BLaER1 treated with 17β-estradiol and CSF1 and Interleukin-3, amounts not matched to agents 10 nM and 100 nM (cell line): ENCODE measurements around the gene PTPRD.

Source experiments
- H3K27ac ChIP-seq, 11 experiments: shearing (Covaris generic); formaldehyde crosslinking; 2 replicates each; pipeline ENCODE4 v1.8.1; 2022
- H3K27me3 ChIP-seq, 11 experiments: shearing (Covaris generic); formaldehyde crosslinking; 2 replicates each; pipeline ENCODE4 v1.8.1; 2022
- H3K36me3 ChIP-seq, 11 experiments: shearing (Covaris generic); formaldehyde crosslinking; 2 replicates each; pipeline ENCODE4 v1.8.1; 2022
- H3K4me1 ChIP-seq, 10 experiments: shearing (Covaris generic); formaldehyde crosslinking; 2 replicates each; pipeline ENCODE4 v1.8.1; 2022
- H3K4me2 ChIP-seq, 11 experiments: shearing (Covaris generic); formaldehyde crosslinking; 2 replicates each; pipeline ENCODE4 v1.8.1; 2022
- H3K4me3 ChIP-seq, 10 experiments: shearing (Covaris generic); formaldehyde crosslinking; 2 replicates each; pipeline ENCODE4 v1.8.1; 2022
- H3K9ac ChIP-seq, 11 experiments: shearing (Covaris generic); formaldehyde crosslinking; 2 replicates each; pipeline ENCODE4 v1.8.1; 2022
- H3K9me3 ChIP-seq, 11 experiments: shearing (Covaris generic); formaldehyde crosslinking; replicated peaks in 1 of 11; 2 replicates each; pipeline ENCODE4 v1.8.1; 2022
- H4K20me1 ChIP-seq, 11 experiments: shearing (Covaris generic); formaldehyde crosslinking; 2 replicates each; pipeline ENCODE4 v1.8.1; 2022
- Cebpa-rat ChIP-seq, 11 experiments: shearing (Covaris generic); IDR thresholded peaks; 2 replicates each; pipeline ENCODE4 v1.8.1; 2022

The PTPRD gene

DNA sequence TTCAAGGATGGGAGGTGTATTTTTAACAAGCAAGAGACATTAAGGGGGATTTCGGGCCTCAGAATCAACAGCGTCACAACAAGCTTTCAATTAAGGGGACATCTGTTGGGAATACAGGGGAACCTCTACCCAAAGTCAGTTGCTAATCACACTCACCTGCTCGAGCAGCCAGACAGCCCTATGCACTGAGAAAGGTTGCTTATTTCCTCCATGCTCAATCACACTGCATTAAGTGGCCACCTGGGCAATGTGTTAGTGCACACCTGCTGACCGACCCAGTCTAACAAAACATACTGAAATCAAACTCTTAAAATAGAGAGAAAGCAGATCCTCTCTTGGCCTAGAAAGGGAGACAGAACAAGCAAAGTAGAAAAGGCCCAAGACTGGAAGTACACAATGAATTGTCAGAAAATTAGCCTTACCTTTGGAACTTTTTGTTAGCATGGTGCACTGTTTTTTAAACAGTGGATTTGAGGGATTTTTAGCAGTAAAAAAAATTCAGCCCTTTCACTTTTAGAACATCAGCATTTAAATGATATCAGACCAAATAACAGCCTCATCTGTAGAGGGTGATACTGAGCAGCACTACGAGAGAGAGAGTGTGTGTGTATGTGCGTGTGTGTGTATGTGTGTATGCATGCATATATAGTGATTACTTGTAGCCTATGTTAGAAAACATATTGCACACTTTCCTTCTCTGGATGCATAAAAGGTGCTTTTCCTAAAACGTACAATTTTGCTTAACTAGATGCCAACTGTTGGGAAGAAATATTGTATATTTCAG lies 1694.7 kb downstream of the PTPRD start:
- H3K27ac ChIP-seq: no peak overlapping the region
- no peaks in the 10 kb centered on the region for H3K27me3 ChIP-seq
- H4K20me1 ChIP-seq: no peaks in the 10 kb centered on the region
- H3K36me3 ChIP-seq: no peaks in the 10 kb centered on the region
- TF ChIP-seq Cebpa-rat (IDR thresholded peaks at IDR 0.05): no peak
- H3K4me1 ChIP-seq: no peaks in the 10 kb centered on the region
- H3K4me2 ChIP-seq: no peak overlapping the region
- H3K9me3 ChIP-seq: no peaks in the 10 kb centered on the region
- H3K4me3 ChIP-seq: no peak overlapping the region
- H3K9ac ChIP-seq: no peak overlapping the region

DNA sequence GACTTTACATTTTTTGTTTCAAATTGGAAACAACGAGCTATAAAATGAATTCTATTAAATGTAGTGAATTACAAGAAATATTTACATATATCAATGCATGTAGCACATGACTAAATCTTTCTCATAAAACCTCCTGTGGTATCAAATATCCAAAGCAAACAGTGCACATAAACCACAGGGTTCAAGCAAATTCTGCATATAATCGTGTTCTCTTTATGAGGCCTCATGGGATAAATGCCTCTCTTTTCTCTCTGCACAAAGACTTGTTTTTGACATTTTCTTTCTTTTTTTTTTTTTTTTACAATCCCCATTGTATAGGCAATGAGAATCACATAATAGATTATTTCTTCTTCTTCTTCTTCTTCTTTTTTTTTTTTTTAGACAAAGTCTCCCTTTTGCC lies 1696.0 kb downstream of the PTPRD start:
- Histone ChIP-seq H3K9ac (no peak overlapping the region), H3K4me3 (no peak overlapping the region), H3K36me3 (no peaks in the 10 kb centered on the region), H3K27ac (no peak overlapping the region), H3K4me2 (no peak overlapping the region), H3K4me1 (no peaks in the 10 kb centered on the region), H4K20me1 (no peaks in the 10 kb centered on the region), H3K27me3 (no peaks in the 10 kb centered on the region), H3K9me3 (no peaks in the 10 kb centered on the region)
- no peak for TF ChIP-seq Cebpa-rat (IDR thresholded peaks at IDR 0.05)

GRCh38 chr9:8907868-8908267 lies 1704.9 kb downstream of the PTPRD start:
- Histone ChIP-seq H3K9me3 (peaks cover 0 to 4% (median 0%) of the 10 kb centered on the region in 11 experiments; a peak in 1 of 22 replicates), H3K4me2 (peak overlapping the region in 3 of 11 experiments; percentile 4 to 70 (median 16); a peak in 5 of 22 replicates), H3K27me3 (no peaks in the 10 kb centered on the region), H3K9ac (no peak overlapping the region), H3K36me3 (no peaks in the 10 kb centered on the region), H3K4me3 (no peak overlapping the region), H4K20me1 (no peaks in the 10 kb centered on the region), H3K4me1 (peaks cover 0 to 9% (median 0%) of the 10 kb centered on the region in 10 experiments; a peak in 1 of 20 replicates), H3K27ac (peak overlapping the region in 3 of 11 experiments; percentile 10 to 23 (median 17); a peak in 6 of 22 replicates)
- no peak for TF ChIP-seq Cebpa-rat (IDR thresholded peaks at IDR 0.05)

DNA sequence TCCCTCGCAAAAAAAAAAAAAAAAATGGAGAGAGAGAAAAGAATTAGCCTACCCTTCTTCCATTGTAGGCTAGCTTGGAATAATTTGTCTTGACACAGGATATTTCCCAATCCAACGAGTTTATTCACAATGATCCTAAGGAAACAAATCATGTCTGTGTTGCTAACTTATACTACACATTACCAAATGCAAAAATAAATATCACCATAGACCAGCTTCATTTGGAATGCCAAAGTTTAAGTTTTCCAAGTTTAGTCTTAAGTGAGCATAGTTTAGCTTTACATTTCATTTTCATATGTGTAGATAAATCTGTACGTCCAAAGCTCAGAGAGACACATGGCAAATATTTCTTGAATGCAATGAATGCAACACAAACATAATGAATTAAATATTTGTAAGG lies 1707.1 kb downstream of the PTPRD start:
- TF ChIP-seq Cebpa-rat (IDR thresholded peaks at IDR 0.05): no peak
- H3K9ac ChIP-seq: no peak overlapping the region
- no peaks in the 10 kb centered on the region for H4K20me1 ChIP-seq
- peaks cover 0 to 9% (median 0%) of the 10 kb centered on the region in 10 experiments; a peak in 1 of 20 replicates for H3K4me1 ChIP-seq
- no peak overlapping the region for H3K27ac ChIP-seq
- no peaks in the 10 kb centered on the region for H3K36me3 ChIP-seq
- H3K4me3 ChIP-seq: no peak overlapping the region
- H3K9me3 ChIP-seq: peaks cover 0 to 4% (median 0%) of the 10 kb centered on the region in 11 experiments; a peak in 1 of 22 replicates
- H3K4me2 ChIP-seq: no peak overlapping the region
- no peaks in the 10 kb centered on the region for H3K27me3 ChIP-seq

DNA sequence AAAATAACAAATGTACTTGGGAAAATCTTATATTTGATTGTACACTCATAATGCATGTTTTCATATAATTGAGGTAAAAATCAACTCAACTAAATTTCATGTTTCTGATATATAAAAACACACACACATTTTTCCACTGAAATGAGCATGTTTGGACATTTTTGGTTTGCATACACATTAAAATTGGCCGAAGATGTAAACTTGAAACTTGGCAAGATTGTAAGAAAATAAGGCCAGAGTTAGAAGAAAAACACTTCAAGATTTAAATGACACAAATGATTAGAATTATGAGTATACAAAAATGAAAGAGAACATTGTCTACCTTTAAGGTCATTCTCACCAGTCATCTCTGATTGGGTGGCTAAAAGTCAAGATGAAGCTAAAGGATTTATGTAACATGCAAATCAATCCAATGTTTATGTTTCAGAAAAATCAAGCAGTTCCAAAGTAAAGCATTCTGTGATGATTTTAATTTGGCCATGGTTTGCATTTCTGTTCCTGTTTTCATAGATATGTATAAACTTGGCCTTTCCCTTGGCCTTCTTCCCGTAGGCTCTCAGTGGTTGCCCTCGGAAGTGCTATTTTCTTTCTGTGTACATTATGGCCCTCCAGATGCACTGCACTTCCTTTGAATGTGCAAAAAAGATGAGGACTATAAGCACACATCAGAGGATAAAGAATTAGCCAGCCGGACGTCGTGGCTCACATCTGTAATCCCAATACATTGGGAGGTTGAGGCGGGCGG lies 1707.9 kb downstream of the PTPRD start:
- Histone ChIP-seq H3K27ac (no peak overlapping the region), H3K36me3 (no peaks in the 10 kb centered on the region), H3K4me1 (peaks cover 0 to 9% (median 0%) of the 10 kb centered on the region in 10 experiments; a peak in 1 of 20 replicates), H4K20me1 (no peaks in the 10 kb centered on the region), H3K4me2 (no peak overlapping the region), H3K4me3 (no peak overlapping the region), H3K9me3 (peaks cover 0 to 4% (median 0%) of the 10 kb centered on the region in 11 experiments; a peak in 1 of 22 replicates), H3K27me3 (no peaks in the 10 kb centered on the region), H3K9ac (no peak overlapping the region)
- no peak for TF ChIP-seq Cebpa-rat (IDR thresholded peaks at IDR 0.05)

GRCh38 chr9:8903077-8903476 lies 1709.7 kb downstream of the PTPRD start:
- Histone ChIP-seq H3K9me3 (peaks cover 0 to 4% (median 0%) of the 10 kb centered on the region in 11 experiments; a peak in 1 of 22 replicates), H3K9ac (no peak overlapping the region), H3K36me3 (no peaks in the 10 kb centered on the region), H3K4me1 (peaks cover 0 to 5% (median 0%) of the 10 kb centered on the region in 10 experiments; a peak in 1 of 20 replicates), H3K27me3 (no peaks in the 10 kb centered on the region), H3K4me2 (no peak overlapping the region), H4K20me1 (no peaks in the 10 kb centered on the region), H3K4me3 (no peak overlapping the region), H3K27ac (no peak overlapping the region)
- no peak for TF ChIP-seq Cebpa-rat (IDR thresholded peaks at IDR 0.05)

DNA sequence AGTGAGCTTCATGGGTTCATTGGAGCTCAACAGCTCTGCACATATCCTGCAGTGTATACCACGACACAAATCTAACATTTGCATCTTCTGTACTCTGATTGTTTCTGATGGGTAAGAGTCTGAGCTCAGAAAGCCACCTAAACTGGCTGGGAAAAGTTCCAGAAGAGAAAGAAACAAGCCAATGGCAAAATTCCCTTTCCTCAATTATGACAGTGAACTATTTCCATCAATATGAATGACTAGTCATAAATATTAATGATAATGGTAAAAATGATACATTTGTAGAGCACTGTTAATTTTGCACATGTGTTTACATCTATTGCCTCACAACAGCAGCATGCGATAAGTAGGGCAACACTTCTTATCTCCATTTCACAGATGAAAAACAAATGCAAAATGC lies 1711.7 kb downstream of the PTPRD start:
- Histone ChIP-seq H3K9me3 (no peaks in the 10 kb centered on the region), H3K4me1 (no peaks in the 10 kb centered on the region), H3K36me3 (no peaks in the 10 kb centered on the region), H3K4me2 (no peak overlapping the region), H4K20me1 (no peaks in the 10 kb centered on the region), H3K27me3 (no peaks in the 10 kb centered on the region), H3K27ac (no peak overlapping the region), H3K9ac (no peak overlapping the region), H3K4me3 (no peak overlapping the region)
- no peak for TF ChIP-seq Cebpa-rat (IDR thresholded peaks at IDR 0.05)

GRCh38 chr9:8899511-8899910 lies 1713.3 kb downstream of the PTPRD start:
- Histone ChIP-seq H3K36me3 (no peaks in the 10 kb centered on the region), H3K4me1 (no peaks in the 10 kb centered on the region), H3K9me3 (no peaks in the 10 kb centered on the region), H3K9ac (no peak overlapping the region), H4K20me1 (no peaks in the 10 kb centered on the region), H3K4me2 (no peak overlapping the region), H3K27ac (no peak overlapping the region), H3K4me3 (no peak overlapping the region), H3K27me3 (no peaks in the 10 kb centered on the region)
- TF ChIP-seq Cebpa-rat (IDR thresholded peaks at IDR 0.05): no peak

- TF ChIP-seq Cebpa-rat (IDR thresholded peaks at IDR 0.05): no peak
- no peaks in the 10 kb centered on the region for H3K4me1 ChIP-seq
- H4K20me1 ChIP-seq: no peaks in the 10 kb centered on the region
- no peak overlapping the region for H3K4me2 ChIP-seq
- H3K9ac ChIP-seq: no peak overlapping the region
- H3K9me3 ChIP-seq: no peaks in the 10 kb centered on the region
- H3K27ac ChIP-seq: no peak overlapping the region
- no peak overlapping the region for H3K4me3 ChIP-seq
- no peaks in the 10 kb centered on the region for H3K27me3 ChIP-seq
- H3K36me3 ChIP-seq: no peaks in the 10 kb centered on the region
These were observed 1717.0 kb downstream of the PTPRD start for GRCh38 chr9:8895861-8896224.
